PC-3 (cell line): Measurements from ENCODE around the gene AGPAT4. TPM values are rescaled to one million over a fixed set of nuclear protein-coding genes. Genes with fewer than 3 reads are reported as not detected.

Source experiments
- ATAC-seq: fragments of 200-7000 bp; cut with Tn5 transposase; 2 replicates; pipeline ENCODE4 v1.9.1; 2020; ENCODE audit warnings: mild to moderate bottlenecking, moderate library complexity
- BruUV-seq: library from RNA; stranded (reverse); fragments of 400-500 nt; replicated peaks from 2 replicates; lab custom pipeline; 2021; lab: Mats Ljungman, UMichigan
- CTCF ChIA-PET: fragments of 300-600 bp; sonication (Branson Sonifier 250); formaldehyde crosslinking; loops from one replicate; lab custom pipeline; 2022; ENCODE audit warnings: antibody characterized with exemption; lab: Charles Lee
- POLR2A ChIA-PET: fragments of 300-600 bp; sonication (Branson Sonifier 250); formaldehyde crosslinking; loops from one replicate; lab custom pipeline; 2022; ENCODE audit warnings: antibody characterized with exemption; ENCODE audit not compliant: unreplicated experiment; lab: Charles Lee
- DNase-seq: peaks from one replicate; pipeline ENCODE4 v3.0.0-alpha.2; 2015
- H2AFZ ChIP-seq: fragments of 300-600 bp; sonication (generic); 2 replicates; pipeline ENCODE4 v1.6.0; 2016; ENCODE audit warnings: antibody characterized with exemption, low read length
- H3F3A ChIP-seq: fragments of 300-600 bp; sonication (generic); one replicate; pipeline ENCODE4 v1.6.0; 2017; ENCODE audit warnings: antibody characterized with exemption, low read length, control low read depth, mild to moderate bottlenecking; ENCODE audit not compliant: unreplicated experiment
- H3K27ac ChIP-seq: fragments of 300-600 bp; sonication (generic); 2 replicates; pipeline ENCODE4 v1.5.1; 2016; ENCODE audit warnings: mild to moderate bottlenecking, low read length
- H3K27me3 ChIP-seq: fragments of 300-600 bp; sonication (generic); 2 replicates; pipeline ENCODE4 v1.6.1; 2016; ENCODE audit warnings: low read length, mixed read lengths
- H3K36me3 ChIP-seq: fragments of 300-600 bp; sonication (generic); 2 replicates; pipeline ENCODE4 v1.6.1; 2016; ENCODE audit warnings: low read depth, mixed run types, low read length, mixed read lengths
- H3K4me1 ChIP-seq: fragments of 300-600 bp; sonication (generic); 2 replicates; pipeline ENCODE4 v1.5.1; 2016; ENCODE audit warnings: low read length; ENCODE audit not compliant: insufficient read depth
- H3K4me2 ChIP-seq: fragments of 300-600 bp; sonication (generic); 2 replicates; pipeline ENCODE4 v1.6.0; 2016; ENCODE audit warnings: low read length
- H3K4me3 ChIP-seq: fragments of 300-600 bp; sonication (generic); 2 replicates; pipeline ENCODE4 v1.5.1; 2016; ENCODE audit warnings: mild to moderate bottlenecking, low read length, mixed read lengths
- H3K79me2 ChIP-seq: fragments of 300-600 bp; sonication (generic); 2 replicates; pipeline ENCODE4 v1.6.1; 2017; ENCODE audit warnings: low read length, mixed read lengths
- H3K9ac ChIP-seq: fragments of 300-600 bp; sonication (generic); 2 replicates; pipeline ENCODE4 v1.6.0; 2016; ENCODE audit warnings: mild to moderate bottlenecking, low read length
- H3K9me2 ChIP-seq: fragments of 300-600 bp; sonication (generic); replicated peaks from 2 replicates; pipeline ENCODE4 v1.6.1; 2016; ENCODE audit warnings: mixed run types, low read length, mixed read lengths
- H3K9me3 ChIP-seq: fragments of 300-600 bp; sonication (generic); 2 replicates; pipeline ENCODE4 v1.6.1; 2016; ENCODE audit warnings: low read length, mixed read lengths
- H4K20me1 ChIP-seq: fragments of 300-600 bp; sonication (generic); 2 replicates; pipeline ENCODE4 v1.6.1; 2016; ENCODE audit warnings: low read length, mixed read lengths
- EZH2 ChIP-seq: fragments of 300-600 bp; sonication (generic); IDR thresholded peaks from one replicate; pipeline ENCODE4 v1.6.1; 2017; ENCODE audit warnings: antibody characterized with exemption, mild to moderate bottlenecking, low read length; ENCODE audit not compliant: unreplicated experiment
- EZH2phosphoT487 ChIP-seq: fragments of 300-600 bp; sonication (generic); IDR thresholded peaks from 2 replicates; pipeline ENCODE4 v1.6.1; 2018; ENCODE audit warnings: mild to moderate bottlenecking, antibody characterized with exemption, low read length, borderline replicate concordance
- intact Hi-C: fragments of 100-400 bp; cut with micrococcal nuclease; formaldehyde crosslinking; loops from 2 replicates; pipeline ENCODE4 v1.9.0; 2023
- total RNA-seq: library from RNA; depleted of rRNA; stranded (reverse); fragments of >200 nt; gene quantifications from 2 replicates; pipeline ENCODE4 v1.2.3, GENCODE V29; 2014
- TF ChIP-seq, protein P1 (sequence below): fragments of 300-600 bp; sonication (generic); conservative IDR thresholded peaks from 2 replicates; pipeline ENCODE4 v1.5.1; 2017; ENCODE audit warnings: antibody characterized with exemption, low read depth, mild to moderate bottlenecking, low read length

The AGPAT4 gene
- total RNA-seq, 1 experiment from 2014 or later = 3.8 TPM

DNA sequence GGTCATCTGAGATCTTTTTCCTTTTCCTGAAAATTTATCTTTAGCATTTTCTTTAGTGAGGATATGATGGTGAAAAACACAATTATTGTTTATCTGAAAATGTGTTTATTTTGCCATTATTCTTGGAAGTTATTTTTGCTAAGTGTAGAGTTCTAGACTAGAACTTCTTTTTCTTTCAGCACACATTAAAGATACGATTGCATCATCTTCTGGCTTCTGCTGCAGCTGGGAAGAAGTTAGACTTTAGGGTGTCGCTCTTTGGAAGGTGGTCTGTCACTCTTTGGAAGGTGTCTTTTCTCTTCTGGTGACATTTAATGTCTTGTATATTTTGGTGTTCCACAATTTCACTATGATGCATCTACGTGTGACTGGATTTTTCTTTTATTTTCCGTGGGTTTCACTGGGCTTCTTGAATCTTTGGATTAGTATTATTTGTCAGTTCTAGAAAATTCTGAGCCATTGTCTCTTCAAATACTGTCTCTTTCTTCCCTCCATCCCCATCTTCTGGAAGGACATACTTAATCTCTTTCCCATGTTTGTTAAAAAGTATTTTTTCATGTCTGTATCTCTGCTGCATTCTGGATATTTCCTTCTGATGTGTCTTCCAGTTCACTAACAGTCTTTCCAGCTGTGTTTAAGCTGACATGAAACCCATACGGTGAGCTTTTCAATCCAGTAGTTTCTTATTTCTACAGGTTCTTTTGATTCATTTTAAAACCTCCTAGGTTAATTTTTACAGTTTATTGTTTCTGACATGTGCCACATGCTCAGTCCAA is 81.0 kb downstream of the AGPAT4 start:
- Histone ChIP-seq H3K9me3 (no peaks in the 10 kb centered on the region), H3F3A (no peaks in the 10 kb centered on the region), H3K4me1 (no peaks in the 10 kb centered on the region), H3K4me2 (no peak overlapping the region), H3K36me3 (no peaks in the 10 kb centered on the region), H3K27ac (no peak overlapping the region), H4K20me1 (no peaks in the 10 kb centered on the region), H3K9me2 (no peaks in the 10 kb centered on the region), H3K4me3 (no peak overlapping the region), H3K9ac (no peak overlapping the region), H3K79me2 (no peaks in the 10 kb centered on the region), H2AFZ (no peak overlapping the region), H3K27me3 (no peaks in the 10 kb centered on the region)
- no peak for TF ChIP-seq EZH2
- TF ChIP-seq, protein P1, sequence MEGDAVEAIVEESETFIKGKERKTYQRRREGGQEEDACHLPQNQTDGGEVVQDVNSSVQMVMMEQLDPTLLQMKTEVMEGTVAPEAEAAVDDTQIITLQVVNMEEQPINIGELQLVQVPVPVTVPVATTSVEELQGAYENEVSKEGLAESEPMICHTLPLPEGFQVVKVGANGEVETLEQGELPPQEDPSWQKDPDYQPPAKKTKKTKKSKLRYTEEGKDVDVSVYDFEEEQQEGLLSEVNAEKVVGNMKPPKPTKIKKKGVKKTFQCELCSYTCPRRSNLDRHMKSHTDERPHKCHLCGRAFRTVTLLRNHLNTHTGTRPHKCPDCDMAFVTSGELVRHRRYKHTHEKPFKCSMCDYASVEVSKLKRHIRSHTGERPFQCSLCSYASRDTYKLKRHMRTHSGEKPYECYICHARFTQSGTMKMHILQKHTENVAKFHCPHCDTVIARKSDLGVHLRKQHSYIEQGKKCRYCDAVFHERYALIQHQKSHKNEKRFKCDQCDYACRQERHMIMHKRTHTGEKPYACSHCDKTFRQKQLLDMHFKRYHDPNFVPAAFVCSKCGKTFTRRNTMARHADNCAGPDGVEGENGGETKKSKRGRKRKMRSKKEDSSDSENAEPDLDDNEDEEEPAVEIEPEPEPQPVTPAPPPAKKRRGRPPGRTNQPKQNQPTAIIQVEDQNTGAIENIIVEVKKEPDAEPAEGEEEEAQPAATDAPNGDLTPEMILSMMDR = no peak
- no peak for TF ChIP-seq EZH2phosphoT487
- CTCF ChIA-PET = no interaction called here
- DNase-seq (no peak), ATAC-seq (no peak)
- intact Hi-C loops = no loop called here
- POLR2A ChIA-PET = no interaction called here
- BruUV-seq = no TSS peak

DNA sequence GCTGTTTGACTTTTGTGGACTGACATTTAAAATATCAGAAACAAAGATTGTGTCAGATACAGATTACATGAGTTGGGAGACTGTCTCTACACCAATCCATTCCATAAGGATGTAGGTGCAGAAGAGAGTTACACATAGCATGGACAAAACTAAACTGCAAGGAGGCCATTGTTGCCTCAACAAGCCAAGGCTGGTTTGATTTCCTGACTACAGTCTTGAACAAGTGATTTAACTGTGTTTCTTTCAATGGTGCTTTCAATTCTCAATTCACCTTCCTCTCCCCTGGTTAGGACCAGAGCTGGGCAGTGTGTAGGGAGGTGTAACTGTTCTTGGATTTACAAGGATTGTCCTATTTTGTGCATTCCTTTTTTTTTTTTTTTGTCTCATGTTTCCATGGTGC is 82.2 kb downstream of the AGPAT4 start:
- Histone ChIP-seq H3K4me3 (no peak overlapping the region), H4K20me1 (no peaks in the 10 kb centered on the region), H3F3A (no peaks in the 10 kb centered on the region), H3K27me3 (no peaks in the 10 kb centered on the region), H3K9ac (no peak overlapping the region), H3K4me1 (peaks cover 2% of the 10 kb centered on the region), H3K4me2 (no peak overlapping the region), H3K9me3 (no peaks in the 10 kb centered on the region), H3K36me3 (no peaks in the 10 kb centered on the region), H2AFZ (no peak overlapping the region), H3K27ac (no peak overlapping the region), H3K9me2 (no peaks in the 10 kb centered on the region), H3K79me2 (no peaks in the 10 kb centered on the region)
- intact Hi-C loops = no loop called here
- ChIA-PET CTCF (no interaction called here), POLR2A (no interaction called here)
- BruUV-seq = no TSS peak
- no peak for DNase-seq
- TF ChIP-seq, protein P1 = no peak
- TF ChIP-seq EZH2 = no peak
- no peak for TF ChIP-seq EZH2phosphoT487
- ATAC-seq = no peak

DNA sequence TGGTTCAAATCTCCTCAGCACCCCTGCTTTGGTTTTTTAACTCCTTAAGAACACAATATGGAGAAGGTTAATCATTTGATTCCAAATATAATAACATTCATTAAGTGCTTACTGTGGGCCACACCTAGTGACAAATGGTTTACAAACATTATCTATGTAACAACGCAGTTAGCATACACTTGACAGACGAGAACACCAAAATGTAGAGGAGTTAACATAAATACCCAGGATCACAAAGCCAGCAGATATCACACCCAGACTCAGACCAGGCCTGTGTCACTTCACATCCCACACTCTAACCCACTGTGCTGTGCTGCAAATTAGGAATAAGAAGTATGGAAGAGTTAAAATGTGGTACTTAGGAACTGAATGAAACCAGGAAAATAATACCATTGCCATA is 82.9 kb downstream of the AGPAT4 start:
- ChIA-PET CTCF (no interaction called here), POLR2A (no interaction called here)
- H3K4me1 ChIP-seq = peaks cover 9% of the 10 kb centered on the region
- H3K9ac ChIP-seq = no peak overlapping the region
- no peaks in the 10 kb centered on the region for H3K9me3 ChIP-seq
- no peaks in the 10 kb centered on the region for H3K9me2 ChIP-seq
- TF ChIP-seq, protein P1 = no peak
- TF ChIP-seq EZH2phosphoT487 (no peak), EZH2 (no peak)
- H4K20me1 ChIP-seq = no peaks in the 10 kb centered on the region
- no peak overlapping the region for H3K4me3 ChIP-seq
- no peaks in the 10 kb centered on the region for H3K79me2 ChIP-seq
- H2AFZ ChIP-seq = no peak overlapping the region
- H3K4me2 ChIP-seq = no peak overlapping the region
- BruUV-seq = no TSS peak
- ATAC-seq = no peak
- H3F3A ChIP-seq = no peaks in the 10 kb centered on the region
- DNase-seq = no peak
- intact Hi-C loops = no loop called here
- no peaks in the 10 kb centered on the region for H3K27me3 ChIP-seq
- H3K27ac ChIP-seq = no peak overlapping the region
- H3K36me3 ChIP-seq = no peaks in the 10 kb centered on the region
